WTC11 (cell line): ENCODE measurements around the gene ZNF343. TPM values are rescaled to one million over a fixed set of nuclear protein-coding genes. Genes with fewer than 3 reads are reported as not detected.
"Not testable (repeated sequence)": the region's sequence is repeated elsewhere in the genome, so short reads cannot be mapped to it uniquely, and the experiment has no call there.

ENCODE experiments used
- ATAC-seq: fragments of 200-7000 bp; cut with Tn5 transposase; 2 replicates; pipeline ENCODE4 v1.10.0; 2021; ENCODE audit warnings: mild to moderate bottlenecking, moderate library complexity
- CTCF ChIA-PET: fragments of 300-600 bp; sonication (Branson Sonifier 250); formaldehyde crosslinking; loops from one replicate; lab custom pipeline; 2021; ENCODE audit warnings: antibody characterized with exemption; lab: Charles Lee
- POLR2A ChIA-PET: fragments of 350-600 bp; sonication (Branson Sonifier 250); formaldehyde crosslinking; loops from one replicate; lab custom pipeline; 2021; ENCODE audit warnings: antibody characterized with exemption; lab: Charles Lee
- DNase-seq: peaks from one replicate; pipeline ENCODE4 v3.0.0; 2021; ENCODE audit warnings: low spot score
- H3K27ac Mint-ChIP-seq: 2 replicates; pipeline ENCODE4 v1.8.0; 2021; ENCODE audit warnings: mixed read lengths
- H3K27me3 Mint-ChIP-seq: 2 replicates; pipeline ENCODE4 v1.8.0; 2021; ENCODE audit warnings: low read depth, mild to moderate bottlenecking, moderate library complexity, mixed read lengths
- H3K36me3 Mint-ChIP-seq: 2 replicates; pipeline ENCODE4 v1.8.0; 2021; ENCODE audit warnings: mixed read lengths
- H3K4me1 Mint-ChIP-seq: 2 replicates; pipeline ENCODE4 v1.8.0; 2022; ENCODE audit warnings: mixed read lengths
- H3K4me3 Mint-ChIP-seq: 2 replicates; pipeline ENCODE4 v1.8.0; 2021; ENCODE audit warnings: mild to moderate bottlenecking, moderate library complexity, mixed read lengths
- H3K9me3 Mint-ChIP-seq: 2 replicates; pipeline ENCODE4 v1.8.0; 2021; ENCODE audit warnings: mixed read lengths
- CBFB ChIP-seq: sonication (generic); formaldehyde crosslinking; IDR thresholded peaks from 2 replicates; pipeline ENCODE4 v1.8.1; 2022; ENCODE audit warnings: mild to moderate bottlenecking, low read depth, missing genetic modification reagents
- CREB1 ChIP-seq: sonication (generic); formaldehyde crosslinking; IDR thresholded peaks from 2 replicates; pipeline ENCODE4 v1.8.0; 2023; ENCODE audit warnings: mild to moderate bottlenecking, missing genetic modification reagents
- E2F5 ChIP-seq: sonication (generic); formaldehyde crosslinking; IDR thresholded peaks from 2 replicates; pipeline ENCODE4 v1.8.1; 2022; ENCODE audit warnings: mild to moderate bottlenecking, moderate library complexity, missing genetic modification reagents
- ELF4 ChIP-seq: sonication (generic); formaldehyde crosslinking; IDR thresholded peaks from 2 replicates; pipeline ENCODE4 v1.8.1; 2022; ENCODE audit warnings: low read depth, mild to moderate bottlenecking, moderate library complexity, missing genetic modification reagents
- ESRRA ChIP-seq: sonication (generic); formaldehyde crosslinking; IDR thresholded peaks from 2 replicates; pipeline ENCODE4 v1.8.1; 2022; ENCODE audit warnings: mild to moderate bottlenecking, missing genetic modification reagents, borderline replicate concordance
- FOXK1 ChIP-seq: sonication (generic); formaldehyde crosslinking; IDR thresholded peaks from 2 replicates; pipeline ENCODE4 v1.8.0; 2022; ENCODE audit warnings: mild to moderate bottlenecking, moderate library complexity, missing genetic modification reagents
- IRF1 ChIP-seq: sonication (generic); formaldehyde crosslinking; IDR thresholded peaks from 2 replicates; pipeline ENCODE4 v1.8.0; 2023; ENCODE audit warnings: missing genetic modification reagents
- JUN ChIP-seq: sonication (generic); formaldehyde crosslinking; IDR thresholded peaks from 2 replicates; pipeline ENCODE4 v1.8.0; 2023; ENCODE audit warnings: mild to moderate bottlenecking, missing genetic modification reagents
- NFATC4 ChIP-seq: fragments of 250-450 bp; sonication (Bioruptor Pico); IDR thresholded peaks from 2 replicates; pipeline ENCODE4 v1.9.0; 2021; ENCODE audit warnings: mild to moderate bottlenecking
- OVOL2 ChIP-seq: fragments of 250-450 bp; sonication (Bioruptor Pico); IDR thresholded peaks from 2 replicates; pipeline ENCODE4 v1.9.0; 2021; ENCODE audit warnings: mild to moderate bottlenecking, borderline replicate concordance
- RELA ChIP-seq: sonication (generic); formaldehyde crosslinking; IDR thresholded peaks from 2 replicates; pipeline ENCODE4 v1.8.1; 2022; ENCODE audit warnings: missing genetic modification reagents, mild to moderate bottlenecking, borderline replicate concordance
- RORB ChIP-seq: fragments of 250-450 bp; sonication (Bioruptor Pico); IDR thresholded peaks from 2 replicates; pipeline ENCODE4 v1.9.0; 2021; ENCODE audit warnings: mild to moderate bottlenecking
- SOX15 ChIP-seq: fragments of 250-450 bp; sonication (Bioruptor Pico); IDR thresholded peaks from 2 replicates; pipeline ENCODE4 v1.9.0; 2021; ENCODE audit warnings: mild to moderate bottlenecking
- TEAD1 ChIP-seq: sonication (generic); formaldehyde crosslinking; IDR thresholded peaks from 2 replicates; pipeline ENCODE4 v1.8.0; 2022; ENCODE audit warnings: mild to moderate bottlenecking, missing genetic modification reagents
- ZNF138 ChIP-seq: sonication (generic); formaldehyde crosslinking; conservative IDR thresholded peaks from 2 replicates; pipeline ENCODE4 v1.8.1; 2022; ENCODE audit warnings: mild to moderate bottlenecking, moderate library complexity, missing genetic modification reagents
- ZNF263 ChIP-seq: sonication (generic); formaldehyde crosslinking; IDR thresholded peaks from 2 replicates; pipeline ENCODE4 v1.8.1; 2022; ENCODE audit warnings: low read depth, mild to moderate bottlenecking, moderate library complexity, missing genetic modification reagents
- ZNF317 ChIP-seq: sonication (generic); formaldehyde crosslinking; IDR thresholded peaks from 2 replicates; pipeline ENCODE4 v1.8.1; 2023; ENCODE audit warnings: low read depth, mild to moderate bottlenecking, moderate library complexity, missing genetic modification reagents, borderline replicate concordance
- total RNA-seq: library from RNA; stranded (reverse); gene quantifications from 3 replicates; pipeline ENCODE4 v1.2.3, GENCODE V29; 2021
- TF ChIP-seq, protein P1 (sequence below): fragments of 250-450 bp; sonication (Bioruptor Pico); IDR thresholded peaks from 2 replicates; pipeline ENCODE4 v1.9.0; 2021; ENCODE audit warnings: mild to moderate bottlenecking
- TF ChIP-seq, protein P2 (sequence below): sonication (generic); formaldehyde crosslinking; IDR thresholded peaks from 2 replicates; pipeline ENCODE4 v1.8.0; 2023; ENCODE audit warnings: missing genetic modification reagents, mild to moderate bottlenecking, borderline replicate concordance
- TF ChIP-seq, protein P3 (sequence below): fragments of 250-450 bp; sonication (Bioruptor Pico); IDR thresholded peaks from 2 replicates; pipeline ENCODE4 v1.8.0; 2021; ENCODE audit warnings: mild to moderate bottlenecking

Gene ZNF343
- total RNA-seq, 1 experiment from 2014 or later: 7.6 TPM

DNA sequence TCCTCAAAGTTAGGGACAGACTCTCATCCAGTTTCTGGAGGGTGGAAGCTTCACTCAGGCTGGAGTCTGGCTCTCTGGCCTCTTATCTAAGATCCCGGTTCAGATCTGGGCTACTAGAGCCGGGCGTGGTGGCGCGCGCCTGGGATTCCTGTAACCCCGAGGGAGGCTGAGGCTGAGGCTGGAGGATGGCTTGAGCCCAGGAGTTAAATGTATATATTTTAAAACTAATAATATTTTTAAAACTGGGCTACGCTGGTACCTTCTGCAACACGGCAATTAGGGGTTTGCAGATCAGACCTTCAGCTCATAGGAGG lies 710 bp upstream of the ZNF343 start:
- Mint-ChIP-seq H3K27ac (no peak overlapping the region), H3K36me3 (no peaks in the 10 kb centered on the region), H3K27me3 (peaks cover 36% of the 10 kb centered on the region), H3K9me3 (no peaks in the 10 kb centered on the region), H3K4me3 (peak overlapping the region; percentile 100), H3K4me1 (peaks cover 7% of the 10 kb centered on the region)
- ATAC-seq (peak; percentile 43; the same call in 1 of the 2 replicates), DNase-seq (no peak)
- POLR2A ChIA-PET: interaction anchor here (1.0 kb wide), 1 partner anchor 13 kb away, joined by 3 read pairs; no protein-coding TSS in a partner anchor
- TF ChIP-seq JUN (CRISPR knock-in tag): no peak
- TF ChIP-seq ZNF263 (CRISPR knock-in tag): no peak
- no peak for TF ChIP-seq ESRRA (CRISPR knock-in tag)
- TF ChIP-seq, protein P1, sequence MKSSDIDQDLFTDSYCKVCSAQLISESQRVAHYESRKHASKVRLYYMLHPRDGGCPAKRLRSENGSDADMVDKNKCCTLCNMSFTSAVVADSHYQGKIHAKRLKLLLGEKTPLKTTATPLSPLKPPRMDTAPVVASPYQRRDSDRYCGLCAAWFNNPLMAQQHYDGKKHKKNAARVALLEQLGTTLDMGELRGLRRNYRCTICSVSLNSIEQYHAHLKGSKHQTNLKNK (CRISPR knock-in tag): no peak
- TF ChIP-seq OVOL2: no peak
- CTCF ChIA-PET: interaction anchor here (1.0 to 3.9 kb wide), 3 partner anchors 13 to 302 kb away, joined by 5 to 27 read pairs (median 6); no protein-coding TSS in a partner anchor

- Mint-ChIP-seq H3K27me3 (peaks cover 48% of the 10 kb centered on the region), H3K4me3 (peak overlapping the region; percentile 100)
- CTCF ChIA-PET: interaction anchor here (1.0 to 3.9 kb wide), 3 partner anchors 14 to 301 kb away, joined by 6 to 27 read pairs (median 10); no protein-coding TSS in a partner anchor
These were observed 662 bp downstream of the ZNF343 start for GRCh38 chr20:2507875-2508630.

DNA sequence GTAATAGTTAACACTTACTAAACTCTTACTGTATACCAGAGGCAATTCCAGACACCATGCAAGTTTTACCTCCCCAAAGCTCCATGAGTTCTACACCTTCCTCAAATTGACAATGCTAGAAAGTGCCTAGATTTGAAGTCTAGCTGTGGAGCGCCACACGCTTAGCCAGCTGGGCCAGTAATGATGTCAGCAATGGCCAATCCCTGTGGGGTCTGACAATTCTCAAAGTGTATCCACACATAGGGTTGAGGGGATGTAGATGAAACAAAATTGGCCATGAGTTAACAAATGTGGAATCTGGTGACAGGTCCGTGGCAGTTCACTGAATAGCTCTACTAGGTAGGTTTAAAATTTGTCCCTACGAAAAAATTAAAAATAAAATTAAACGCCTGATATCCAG lies 1.3 kb downstream of the ZNF343 start:
- Mint-ChIP-seq H3K4me3 (peak overlapping the region; percentile 100), H3K36me3 (no peaks in the 10 kb centered on the region), H3K4me1 (peaks cover 7% of the 10 kb centered on the region), H3K27ac (no peak overlapping the region), H3K9me3 (no peaks in the 10 kb centered on the region), H3K27me3 (peaks cover 52% of the 10 kb centered on the region)
- CTCF ChIA-PET: interaction anchor here (2.0 to 3.9 kb wide), 2 partner anchors 14 to 17 kb away, joined by 10 to 27 read pairs; no protein-coding TSS in a partner anchor
- POLR2A ChIA-PET: no interaction called here
- TF ChIP-seq CBFB (CRISPR knock-in tag) (no peak), CREB1 (no peak), NFATC4 (no peak), TEAD1 (CRISPR knock-in tag) (no peak), ZNF138 (CRISPR knock-in tag) (no peak), RORB (CRISPR knock-in tag) (no peak), RELA (CRISPR knock-in tag) (no peak), FOXK1 (CRISPR knock-in tag) (no peak), E2F5 (CRISPR knock-in tag) (no peak)
- TF ChIP-seq, protein P2, sequence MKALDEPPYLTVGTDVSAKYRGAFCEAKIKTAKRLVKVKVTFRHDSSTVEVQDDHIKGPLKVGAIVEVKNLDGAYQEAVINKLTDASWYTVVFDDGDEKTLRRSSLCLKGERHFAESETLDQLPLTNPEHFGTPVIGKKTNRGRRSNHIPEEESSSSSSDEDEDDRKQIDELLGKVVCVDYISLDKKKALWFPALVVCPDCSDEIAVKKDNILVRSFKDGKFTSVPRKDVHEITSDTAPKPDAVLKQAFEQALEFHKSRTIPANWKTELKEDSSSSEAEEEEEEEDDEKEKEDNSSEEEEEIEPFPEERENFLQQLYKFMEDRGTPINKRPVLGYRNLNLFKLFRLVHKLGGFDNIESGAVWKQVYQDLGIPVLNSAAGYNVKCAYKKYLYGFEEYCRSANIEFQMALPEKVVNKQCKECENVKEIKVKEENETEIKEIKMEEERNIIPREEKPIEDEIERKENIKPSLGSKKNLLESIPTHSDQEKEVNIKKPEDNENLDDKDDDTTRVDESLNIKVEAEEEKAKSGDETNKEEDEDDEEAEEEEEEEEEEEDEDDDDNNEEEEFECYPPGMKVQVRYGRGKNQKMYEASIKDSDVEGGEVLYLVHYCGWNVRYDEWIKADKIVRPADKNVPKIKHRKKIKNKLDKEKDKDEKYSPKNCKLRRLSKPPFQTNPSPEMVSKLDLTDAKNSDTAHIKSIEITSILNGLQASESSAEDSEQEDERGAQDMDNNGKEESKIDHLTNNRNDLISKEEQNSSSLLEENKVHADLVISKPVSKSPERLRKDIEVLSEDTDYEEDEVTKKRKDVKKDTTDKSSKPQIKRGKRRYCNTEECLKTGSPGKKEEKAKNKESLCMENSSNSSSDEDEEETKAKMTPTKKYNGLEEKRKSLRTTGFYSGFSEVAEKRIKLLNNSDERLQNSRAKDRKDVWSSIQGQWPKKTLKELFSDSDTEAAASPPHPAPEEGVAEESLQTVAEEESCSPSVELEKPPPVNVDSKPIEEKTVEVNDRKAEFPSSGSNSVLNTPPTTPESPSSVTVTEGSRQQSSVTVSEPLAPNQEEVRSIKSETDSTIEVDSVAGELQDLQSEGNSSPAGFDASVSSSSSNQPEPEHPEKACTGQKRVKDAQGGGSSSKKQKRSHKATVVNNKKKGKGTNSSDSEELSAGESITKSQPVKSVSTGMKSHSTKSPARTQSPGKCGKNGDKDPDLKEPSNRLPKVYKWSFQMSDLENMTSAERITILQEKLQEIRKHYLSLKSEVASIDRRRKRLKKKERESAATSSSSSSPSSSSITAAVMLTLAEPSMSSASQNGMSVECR: no peak
- TF ChIP-seq, protein P3, sequence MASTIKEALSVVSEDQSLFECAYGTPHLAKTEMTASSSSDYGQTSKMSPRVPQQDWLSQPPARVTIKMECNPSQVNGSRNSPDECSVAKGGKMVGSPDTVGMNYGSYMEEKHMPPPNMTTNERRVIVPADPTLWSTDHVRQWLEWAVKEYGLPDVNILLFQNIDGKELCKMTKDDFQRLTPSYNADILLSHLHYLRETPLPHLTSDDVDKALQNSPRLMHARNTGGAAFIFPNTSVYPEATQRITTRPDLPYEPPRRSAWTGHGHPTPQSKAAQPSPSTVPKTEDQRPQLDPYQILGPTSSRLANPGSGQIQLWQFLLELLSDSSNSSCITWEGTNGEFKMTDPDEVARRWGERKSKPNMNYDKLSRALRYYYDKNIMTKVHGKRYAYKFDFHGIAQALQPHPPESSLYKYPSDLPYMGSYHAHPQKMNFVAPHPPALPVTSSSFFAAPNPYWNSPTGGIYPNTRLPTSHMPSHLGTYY (CRISPR knock-in tag): no peak
- ATAC-seq (no peak), DNase-seq (no peak)

More at GRCh38 chr20:2507875-2508630, 662 bp downstream of the ZNF343 start:
- no peak overlapping the region for H3K27ac Mint-ChIP-seq
- POLR2A ChIA-PET: no interaction called here
- DNase-seq: no peak
- ATAC-seq: no peak
- H3K4me1 Mint-ChIP-seq: peaks cover 7% of the 10 kb centered on the region
- no peaks in the 10 kb centered on the region for H3K36me3 Mint-ChIP-seq
- H3K9me3 Mint-ChIP-seq: no peaks in the 10 kb centered on the region
- TF ChIP-seq TEAD1 (CRISPR knock-in tag) (no peak), SOX15 (CRISPR knock-in tag) (no peak), ELF4 (CRISPR knock-in tag) (no peak), ESRRA (CRISPR knock-in tag) (no peak), ZNF317 (CRISPR knock-in tag) (no peak), IRF1 (CRISPR knock-in tag) (no peak)
- TF ChIP-seq, all 79 proteins: peak for 0

- H3K36me3 Mint-ChIP-seq, H3K9me3 Mint-ChIP-seq, POLR2A ChIA-PET, ATAC-seq, H3K4me1 Mint-ChIP-seq, DNase-seq, H3K4me3 Mint-ChIP-seq, H3K27ac Mint-ChIP-seq: not testable (repeated sequence)
- CTCF ChIA-PET: interaction anchor here (2.0 to 3.9 kb wide), 2 partner anchors 16 to 18 kb away, joined by 10 to 27 read pairs; no protein-coding TSS in a partner anchor
- peaks cover 52% of the 10 kb centered on the region for H3K27me3 Mint-ChIP-seq
These were observed 2.3 kb downstream of the ZNF343 start for GRCh38 chr20:2506426-2506825.
